Heart left ventricle (tissue), 16 donors: Measurements from ENCODE around the gene RPS6KA2. TPM values are rescaled to one million over a fixed set of nuclear protein-coding genes. Genes with fewer than 3 reads are reported as not detected.

Experiments used
- ATAC-seq, 4 donors: fragments of 200-7000 bp; cut with Tn5 transposase; one replicate each; pipeline ENCODE4 v1.9.1; 2020 to 2022; ENCODE audit warnings: moderate library complexity in 4 of 4, mild to moderate bottlenecking in 3 of 4, moderate number of reproducible peaks in 1 of 4
- DNase-seq, 5 donors: peaks; one replicate each; pipeline ENCODE4 v3.0.0-alpha.2; 2020
- H3K27ac ChIP-seq, 12 donors: fragments of 200-600 bp; sonication (generic) in 4 of 12; one replicate each; pipeline versions ENCODE4 v1.5.0 to v1.8.0; 2016 to 2022; ENCODE audit warnings: mild to moderate bottlenecking in 2 of 12
- H3K27me3 ChIP-seq, 9 donors: fragments of 200-600 bp; sonication (generic) in 2 of 9; one replicate each; pipeline versions ENCODE4 v1.5.1 to v1.8.0; 2016 to 2022; ENCODE audit warnings: mild to moderate bottlenecking in 3 of 9
- H3K36me3 ChIP-seq, 9 donors: fragments of 200-600 bp; sonication (generic) in 2 of 9; one replicate each; pipeline versions ENCODE4 v1.5.0 to v1.8.0; 2018 to 2022; ENCODE audit warnings: mild to moderate bottlenecking in 2 of 9
- H3K4me1 ChIP-seq, 12 donors: fragments of 200-600 bp; sonication (generic) in 4 of 12; one replicate each; pipeline versions ENCODE4 v1.5.0 to v1.8.0; 2016 to 2022; ENCODE audit warnings: mild to moderate bottlenecking in 3 of 12
- H3K4me3 ChIP-seq, 12 donors: fragments of 200-600 bp; sonication (generic) in 4 of 12; one replicate each; pipeline versions ENCODE4 v1.5.0 to v1.8.0; 2017 to 2022; ENCODE audit warnings: mild to moderate bottlenecking in 9 of 12, moderate library complexity in 4 of 12
- H3K9me3 ChIP-seq, 12 donors: fragments of 200-600 bp; sonication (generic) in 4 of 12; one replicate each; pipeline versions ENCODE4 v1.5.0 to v1.8.0; 2016 to 2022; ENCODE audit warnings: mild to moderate bottlenecking in 1 of 12
- POLR2A ChIP-seq, 2 donors: fragments of 450-650 bp; IDR thresholded peaks; one replicate each; pipeline ENCODE4 v1.6.1; 2017; ENCODE audit warnings: antibody characterized with exemption in 2 of 2, mild to moderate bottlenecking in 2 of 2, moderate library complexity in 2 of 2
- WGBS, 4 donors: extraction: QIAGEN DNeasy Blood & Tissue Kit in 2 of 4; methylation state at CpG; one replicate each; pipeline versions ENCODE4 v1.1.5 to v1.1.7; 2013 to 2018; 5-methylcytosine and 5-hydroxymethylcytosine counted together
- intact Hi-C, 10 donors: fragments of 100-400 bp; cut with DNase I; formaldehyde crosslinking; loops; one replicate each; pipeline versions ENCODE4 v1.11.1 to v1.14.2; 2022
- polyA plus RNA-seq, 2 donors: library from polyadenylated mRNA; stranded (reverse); fragments of 200-250 nt; gene quantifications; one replicate each; pipeline ENCODE4 v1.2.3, GENCODE V29; 2013
- total RNA-seq, 9 donors: library from RNA; depleted of rRNA in 2 of 9; stranded (reverse); fragments of >200 nt in 2 of 9; fragmentation: NEBNext Ultra II Directional in 3 of 9; extraction: Animal tissue kit (Norgen Biotek cat#: 25700) in 3 of 9; gene quantifications; one replicate each; pipeline versions ENCODE4 v1.1.0 to v1.2.4, GENCODE V29; 2016 to 2023
- TF ChIP-seq, protein P1 (sequence below), 12 donors: fragments of 200-600 bp; sonication (generic) in 4 of 12; IDR thresholded peaks; one replicate each; pipeline versions ENCODE4 v1.5.0 to v1.8.0; 2018 to 2022; ENCODE audit warnings: antibody characterized with exemption in 12 of 12, mild to moderate bottlenecking in 5 of 12
- donor health status: ischemic (EF 13 %, LVEDD 7.1; RV severe dilation, severe dysfunction).
- donor health status: healthy with polysubstance abuse.
- donor health status: DM: no; HTN: yes; CAD: no.
- donor health status: DM: no; HTN: no; CAD: no.
- donor health status: ischemic (EF 25% LVEDD 6.9; RV normal size, moderate dysfunction).
- donor health status: ischemic (EF 25% LVEDD 5.7; RV mildly dilated, moderate dysfunction).
- donor health status: healthy.
- donor health status: DM: yes; HTN: yes; CAD: no.
- donor health status: ischemic (EF 35%, LVEDD 5.7; RV mildly dilated, moderate dysfunction).
- donor health status: nonischemic (EF 11% LVEDD 7.7; RV severe dilation, severe dysfunction).
- donor health status: DM: yes; HTN: yes; CAD: no.
- donor health status: PGD.
- donor health status: ischemic (EF 29% LVEDD 5.4; RV normal size, mild dysfunction).
- donor health status: nonischemic (EF 23%, LVEDD 6.1; RV moderate dilation, normal function).

Gene RPS6KA2
- total and polyA plus RNA-seq, 11 donors: 23.0 to 171 (median 91.6) TPM

DNA sequence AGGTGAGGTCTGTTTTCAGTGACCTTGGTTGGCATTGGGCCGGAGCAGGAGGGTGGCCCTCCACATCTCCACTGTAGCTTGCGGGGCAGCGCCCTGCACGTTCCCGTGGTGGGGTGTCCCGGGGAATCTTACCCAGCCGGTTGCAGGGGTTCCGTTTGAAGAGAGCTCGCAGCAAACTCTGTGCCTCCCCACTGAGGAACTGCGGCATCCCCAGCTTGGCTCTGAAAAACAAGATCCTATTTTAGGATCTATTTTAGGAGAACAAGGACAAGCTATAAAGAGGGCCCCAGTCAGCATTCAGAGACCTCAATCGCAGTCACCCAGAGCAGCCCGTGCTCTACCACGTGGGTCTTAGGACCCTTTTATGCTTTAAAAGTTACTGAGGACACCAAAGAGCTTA, 138.3 kb downstream of the RPS6KA2 start:
- DNase-seq: peak in 2 of 5 donors; percentile 17 to 40
- Histone ChIP-seq H3K36me3 (peaks cover 0 to 37% (median 17%) of the 10 kb centered on the region in 9 donors), H3K4me3 (peak overlapping the region in 1 of 12 donors; percentile 18), H3K4me1 (peaks cover 0 to 34% (median 20%) of the 10 kb centered on the region in 12 donors), H3K9me3 (no peaks in the 10 kb centered on the region), H3K27me3 (no peaks in the 10 kb centered on the region), H3K27ac (peak overlapping the region in 9 of 12 donors; percentile 23 to 90 (median 52))
- intact Hi-C loops: loop anchor here in 1 of 10 donors (5.0 kb wide), 1 partner anchor 139 kb away; the partner anchor contains the start of gene RPS6KA2
- peak in 1 of 4 donors; percentile 27 for ATAC-seq
- no peak for TF ChIP-seq POLR2A (IDR thresholded peaks at IDR 0.05)
- TF ChIP-seq, protein P1, sequence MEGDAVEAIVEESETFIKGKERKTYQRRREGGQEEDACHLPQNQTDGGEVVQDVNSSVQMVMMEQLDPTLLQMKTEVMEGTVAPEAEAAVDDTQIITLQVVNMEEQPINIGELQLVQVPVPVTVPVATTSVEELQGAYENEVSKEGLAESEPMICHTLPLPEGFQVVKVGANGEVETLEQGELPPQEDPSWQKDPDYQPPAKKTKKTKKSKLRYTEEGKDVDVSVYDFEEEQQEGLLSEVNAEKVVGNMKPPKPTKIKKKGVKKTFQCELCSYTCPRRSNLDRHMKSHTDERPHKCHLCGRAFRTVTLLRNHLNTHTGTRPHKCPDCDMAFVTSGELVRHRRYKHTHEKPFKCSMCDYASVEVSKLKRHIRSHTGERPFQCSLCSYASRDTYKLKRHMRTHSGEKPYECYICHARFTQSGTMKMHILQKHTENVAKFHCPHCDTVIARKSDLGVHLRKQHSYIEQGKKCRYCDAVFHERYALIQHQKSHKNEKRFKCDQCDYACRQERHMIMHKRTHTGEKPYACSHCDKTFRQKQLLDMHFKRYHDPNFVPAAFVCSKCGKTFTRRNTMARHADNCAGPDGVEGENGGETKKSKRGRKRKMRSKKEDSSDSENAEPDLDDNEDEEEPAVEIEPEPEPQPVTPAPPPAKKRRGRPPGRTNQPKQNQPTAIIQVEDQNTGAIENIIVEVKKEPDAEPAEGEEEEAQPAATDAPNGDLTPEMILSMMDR (IDR thresholded peaks at IDR 0.05): no peak
- 70 to 80% (median 80%) methylated on average over 13 of the region's 13 CpGs for WGBS, 4 donors

DNA sequence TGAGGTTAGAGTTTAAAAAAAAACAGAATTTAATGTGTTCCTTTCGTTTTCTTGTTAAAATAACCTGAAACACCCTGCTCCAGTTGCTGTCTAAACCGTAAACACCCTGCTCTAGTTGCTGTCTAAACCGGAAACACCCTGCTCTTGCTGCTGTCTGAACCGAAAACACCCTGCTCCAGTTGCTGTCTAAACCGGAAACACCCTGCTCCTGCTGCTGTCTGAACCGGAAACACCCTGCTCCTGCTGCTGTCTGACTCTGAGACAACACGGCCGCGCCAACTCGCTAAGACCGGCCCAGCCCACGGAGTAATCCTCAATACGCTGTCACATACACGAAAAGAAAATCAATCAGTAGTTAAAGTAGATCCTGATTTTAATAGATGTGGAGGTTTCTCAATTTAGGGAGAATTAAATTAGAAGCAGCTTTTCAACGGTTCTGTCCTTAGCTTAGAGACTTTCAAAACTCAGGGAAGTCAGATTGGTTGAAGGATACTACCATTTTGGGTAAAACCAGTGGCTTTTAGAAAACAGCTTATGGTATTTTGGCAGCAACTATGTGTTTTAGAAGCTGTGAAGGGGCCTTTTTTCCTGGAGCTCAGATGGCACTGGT, 138.9 kb downstream of the RPS6KA2 start:
- H3K4me3 ChIP-seq: peak overlapping the region in 2 of 12 donors; percentile 12 to 18
- peaks cover 0 to 34% (median 20%) of the 10 kb centered on the region in 12 donors for H3K4me1 ChIP-seq
- H3K27me3 ChIP-seq: no peaks in the 10 kb centered on the region
- peak overlapping the region in 11 of 12 donors; percentile 23 to 90 (median 52) for H3K27ac ChIP-seq
- H3K36me3 ChIP-seq: peaks cover 0 to 34% (median 20%) of the 10 kb centered on the region in 9 donors
- no peak for TF ChIP-seq POLR2A (IDR thresholded peaks at IDR 0.05)
- TF ChIP-seq, protein P1 (IDR thresholded peaks at IDR 0.05): no peak
- 37 to 58% (median 54%) methylated on average over 15 of the region's 15 CpGs for WGBS, 4 donors
- intact Hi-C loops: loop anchor here in 1 of 10 donors (5.0 kb wide), 1 partner anchor 139 kb away; the partner anchor contains the start of gene RPS6KA2
- no peaks in the 10 kb centered on the region for H3K9me3 ChIP-seq
- peak; percentile 70 to 81 (median 73) for DNase-seq
- ATAC-seq: peak; percentile 43 to 88 (median 69)

DNA sequence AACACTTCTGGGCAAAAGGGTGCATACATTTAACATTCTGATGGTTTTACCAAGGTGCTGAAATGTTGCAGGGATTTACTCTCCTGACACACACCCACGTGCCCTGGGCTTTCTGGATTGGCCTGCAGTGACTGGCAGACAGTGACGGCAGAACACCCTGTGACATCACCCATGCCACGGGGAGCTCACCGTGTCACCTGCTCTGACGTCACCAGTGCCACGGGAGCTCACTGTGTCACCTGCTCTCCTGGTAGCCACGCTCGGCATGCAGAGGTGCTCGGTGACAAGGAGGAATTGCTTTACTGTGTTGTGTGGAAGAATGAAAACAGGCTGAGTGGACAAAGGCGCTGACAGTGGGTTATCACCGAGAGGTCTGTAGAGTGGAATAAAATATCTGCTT, 139.9 kb downstream of the RPS6KA2 start:
- Histone ChIP-seq H3K27ac (peak overlapping the region in 1 of 12 donors; percentile 90), H3K36me3 (peaks cover 0 to 41% (median 29%) of the 10 kb centered on the region in 9 donors)
- DNase-seq: peak in 2 of 5 donors; percentile 13 to 15

DNA sequence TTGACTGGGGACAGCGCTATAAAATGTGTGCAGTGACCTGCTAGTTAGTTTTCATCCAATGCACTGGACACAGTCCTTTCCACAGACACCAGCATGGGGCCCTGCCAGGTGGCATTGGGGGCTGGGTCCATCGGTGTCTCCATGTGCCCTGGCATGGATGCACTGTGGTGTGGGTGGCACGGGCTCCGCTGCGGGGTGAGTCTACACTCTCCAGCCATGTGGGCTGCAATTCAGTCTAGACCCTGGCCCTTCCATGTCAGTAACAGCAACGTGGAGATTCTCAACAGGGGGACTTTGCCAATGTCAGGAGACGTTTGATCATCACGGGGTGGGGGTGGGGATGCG, 140.5 kb downstream of the RPS6KA2 start:
- DNase-seq: no peak
- WGBS, 4 donors: 94 to 100% (median 96%) methylated on average over 8 to 9 of the region's 9 CpGs

More for the DNA sequence above, 139.9 kb downstream of the RPS6KA2 start:
- WGBS, 4 donors: 82 to 93% (median 87%) methylated on average over 9 to 11 of the region's 11 CpGs
- H3K4me3 ChIP-seq: no peak overlapping the region
- intact Hi-C loops: loop anchor here in 1 of 10 donors (5.0 kb wide), 1 partner anchor 140 kb away; the partner anchor contains the start of gene RPS6KA2
- ATAC-seq: no peak
- no peaks in the 10 kb centered on the region for H3K27me3 ChIP-seq
- TF ChIP-seq, protein P1 (IDR thresholded peaks at IDR 0.05): no peak
- no peak for TF ChIP-seq POLR2A (IDR thresholded peaks at IDR 0.05)
- H3K9me3 ChIP-seq: no peaks in the 10 kb centered on the region
- H3K4me1 ChIP-seq: peaks cover 0 to 34% (median 20%) of the 10 kb centered on the region in 12 donors

More for the DNA sequence above, 140.5 kb downstream of the RPS6KA2 start:
- H3K36me3 ChIP-seq: peaks cover 0 to 48% (median 29%) of the 10 kb centered on the region in 9 donors
- H3K4me3 ChIP-seq: no peak overlapping the region
- no peak for TF ChIP-seq POLR2A (IDR thresholded peaks at IDR 0.05)
- TF ChIP-seq, protein P1 (IDR thresholded peaks at IDR 0.05): no peak
- H3K4me1 ChIP-seq: peaks cover 0 to 34% (median 20%) of the 10 kb centered on the region in 12 donors
- H3K27ac ChIP-seq: no peak overlapping the region
- intact Hi-C loops: loop anchor here in 1 of 10 donors (5.0 kb wide), 1 partner anchor 141 kb away; the partner anchor contains the start of gene RPS6KA2
- no peak for ATAC-seq
- no peaks in the 10 kb centered on the region for H3K9me3 ChIP-seq
- no peaks in the 10 kb centered on the region for H3K27me3 ChIP-seq
